GM12801 (cell line): ENCODE results near the gene RHOF.

Experiments
- CTCF ChIP-seq: IDR thresholded peaks from one replicate; pipeline ENCODE4 v1.5.1; 2011; ENCODE audit warnings: control low read depth; ENCODE audit not compliant: insufficient read length; ENCODE audit errors: extremely low read depth

Gene RHOF

DNA sequence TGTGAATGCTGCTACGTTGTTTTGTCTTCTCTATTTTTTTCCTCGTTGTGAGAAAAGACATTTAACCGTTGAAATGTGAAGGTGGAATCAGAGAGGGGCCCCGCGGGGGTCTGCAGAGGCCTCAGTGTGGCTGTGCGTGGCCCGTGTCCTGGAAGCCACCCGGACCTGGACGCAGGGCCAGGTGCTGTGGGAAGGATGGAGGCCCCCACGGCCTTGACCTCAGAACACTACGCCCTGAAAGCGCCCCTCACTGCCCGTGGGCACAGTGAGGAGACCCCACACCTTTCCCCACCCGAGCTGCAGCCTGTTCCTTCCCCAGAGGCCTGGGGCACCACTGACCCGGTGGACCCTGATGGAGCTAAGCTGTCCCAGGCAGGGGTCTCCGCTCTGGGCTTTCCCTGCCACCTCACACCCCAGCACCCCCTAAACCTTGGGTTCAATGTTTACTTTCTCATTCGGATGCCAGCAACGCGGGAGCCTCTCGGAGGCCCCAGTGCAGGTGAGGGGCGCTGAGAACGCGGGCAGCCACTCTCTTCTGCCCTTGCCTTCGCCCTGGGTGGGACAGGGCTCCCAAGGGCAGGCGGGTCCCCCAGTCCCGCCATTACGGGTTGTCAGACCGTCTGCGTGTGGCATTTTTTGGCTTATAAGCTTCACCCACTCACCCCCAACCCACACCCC lies 37.2 kb upstream of the RHOF start:
- no peak for TF ChIP-seq CTCF

GRCh38 chr12:121830134-121830533 lies 36.6 kb upstream of the RHOF start:
- TF ChIP-seq CTCF: no peak

GRCh38 chr12:121829250-121829918 lies 35.9 kb upstream of the RHOF start:
- TF ChIP-seq CTCF: no peak

- no peak for TF ChIP-seq CTCF
Observed at GRCh38 chr12:121828826-121829225, 35.3 kb upstream of the RHOF start.

GRCh38 chr12:121828306-121828705 lies 34.8 kb upstream of the RHOF start:
- no peak for TF ChIP-seq CTCF

- no peak for TF ChIP-seq CTCF
Observed at GRCh38 chr12:121827351-121828099, 34.0 kb upstream of the RHOF start.

GRCh38 chr12:121826318-121827150 lies 33.0 kb upstream of the RHOF start:
- TF ChIP-seq CTCF: no peak
